GM21447 (cell line): ENCODE data around the gene PSD2.

Source experiments
- ATAC-seq: cut with Tn5 transposase; IDR thresholded peaks from one replicate; pipeline ENCODE4 v1.9.1; 2021; ENCODE audit not compliant: unreplicated experiment

PSD2 gene

DNA sequence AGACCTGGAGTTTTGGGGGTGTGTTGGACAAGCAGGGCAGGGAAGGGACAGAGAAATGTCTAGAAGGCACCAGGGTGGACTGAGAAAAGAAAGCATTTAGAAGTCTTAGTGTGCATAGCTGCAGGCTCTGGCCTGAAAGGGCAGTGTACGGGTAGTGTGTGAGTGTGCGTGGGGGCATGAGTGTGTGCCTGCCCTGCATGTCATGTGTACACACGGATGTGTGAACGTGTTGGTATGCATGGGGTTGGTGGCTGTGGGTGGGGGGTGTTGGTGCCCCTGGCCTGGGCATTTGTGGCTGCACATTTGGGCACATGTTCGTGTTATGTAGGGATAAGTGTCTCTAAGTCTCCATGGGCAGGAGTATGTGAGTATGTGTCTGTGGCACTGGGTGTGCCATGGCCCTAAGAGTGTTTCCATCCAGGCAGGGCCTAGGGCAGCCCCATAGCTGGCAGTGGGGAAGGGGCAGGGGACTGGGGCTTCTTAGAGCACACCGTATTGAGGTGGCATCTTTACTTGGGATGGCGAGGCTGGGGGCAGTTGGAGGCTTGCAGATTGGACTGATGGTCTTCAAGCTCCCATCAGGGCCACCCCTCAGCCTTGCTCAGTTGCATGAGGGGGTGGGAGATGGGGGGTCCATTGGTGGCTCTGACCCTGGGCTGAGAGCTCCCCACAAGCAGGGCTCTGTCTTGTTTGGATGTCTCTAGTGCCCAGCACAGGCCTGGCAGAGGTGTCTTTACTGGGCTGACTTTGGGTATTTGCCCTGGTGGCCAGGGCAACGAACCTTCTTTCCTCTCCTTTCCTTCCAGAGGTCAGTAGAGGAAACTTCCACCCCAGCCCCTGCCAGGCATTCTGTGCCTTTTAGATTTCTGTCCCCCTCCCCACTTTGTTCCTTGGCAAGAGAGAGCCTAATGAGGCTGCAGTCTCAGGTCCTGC lies 15.0 kb downstream of the PSD2 start:
- ATAC-seq: no peak

DNA sequence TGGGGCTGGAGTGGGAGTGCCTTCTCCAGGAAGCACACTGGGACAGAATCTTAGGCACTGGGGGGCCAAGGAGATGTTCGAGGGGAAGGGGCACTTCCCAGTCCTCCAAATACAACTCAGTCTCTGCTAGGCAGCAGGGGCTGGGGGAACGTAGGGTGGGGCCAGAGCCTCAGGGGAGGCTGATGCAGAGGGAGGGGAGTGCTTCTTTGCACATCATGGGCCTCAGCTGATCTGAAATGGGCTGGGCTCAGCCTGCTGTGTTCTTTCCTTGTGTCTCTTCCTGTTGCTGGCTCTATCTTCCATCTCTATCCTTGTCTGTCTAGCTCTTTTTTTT lies 15.6 kb downstream of the PSD2 start:
- no peak for ATAC-seq

DNA sequence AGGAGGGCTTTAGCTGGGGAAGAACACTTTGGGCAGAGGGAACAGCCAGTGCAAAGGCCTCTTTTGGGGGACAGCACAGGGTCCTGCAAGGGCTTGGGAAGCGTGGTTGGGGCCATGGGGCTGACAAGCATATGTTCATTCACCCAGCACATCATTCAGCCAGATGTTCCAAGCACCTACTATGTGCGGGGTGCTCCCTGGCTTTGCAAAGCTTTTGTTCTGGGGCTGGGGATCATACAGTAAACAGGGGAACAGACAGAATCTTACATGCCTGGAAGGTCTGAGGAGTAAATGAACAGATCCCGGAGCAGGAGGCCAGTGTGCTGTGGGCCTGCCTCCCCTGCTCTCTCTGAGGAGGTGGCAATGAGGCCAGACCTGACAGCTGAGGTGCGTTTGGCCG lies 16.7 kb downstream of the PSD2 start:
- no peak for ATAC-seq

DNA sequence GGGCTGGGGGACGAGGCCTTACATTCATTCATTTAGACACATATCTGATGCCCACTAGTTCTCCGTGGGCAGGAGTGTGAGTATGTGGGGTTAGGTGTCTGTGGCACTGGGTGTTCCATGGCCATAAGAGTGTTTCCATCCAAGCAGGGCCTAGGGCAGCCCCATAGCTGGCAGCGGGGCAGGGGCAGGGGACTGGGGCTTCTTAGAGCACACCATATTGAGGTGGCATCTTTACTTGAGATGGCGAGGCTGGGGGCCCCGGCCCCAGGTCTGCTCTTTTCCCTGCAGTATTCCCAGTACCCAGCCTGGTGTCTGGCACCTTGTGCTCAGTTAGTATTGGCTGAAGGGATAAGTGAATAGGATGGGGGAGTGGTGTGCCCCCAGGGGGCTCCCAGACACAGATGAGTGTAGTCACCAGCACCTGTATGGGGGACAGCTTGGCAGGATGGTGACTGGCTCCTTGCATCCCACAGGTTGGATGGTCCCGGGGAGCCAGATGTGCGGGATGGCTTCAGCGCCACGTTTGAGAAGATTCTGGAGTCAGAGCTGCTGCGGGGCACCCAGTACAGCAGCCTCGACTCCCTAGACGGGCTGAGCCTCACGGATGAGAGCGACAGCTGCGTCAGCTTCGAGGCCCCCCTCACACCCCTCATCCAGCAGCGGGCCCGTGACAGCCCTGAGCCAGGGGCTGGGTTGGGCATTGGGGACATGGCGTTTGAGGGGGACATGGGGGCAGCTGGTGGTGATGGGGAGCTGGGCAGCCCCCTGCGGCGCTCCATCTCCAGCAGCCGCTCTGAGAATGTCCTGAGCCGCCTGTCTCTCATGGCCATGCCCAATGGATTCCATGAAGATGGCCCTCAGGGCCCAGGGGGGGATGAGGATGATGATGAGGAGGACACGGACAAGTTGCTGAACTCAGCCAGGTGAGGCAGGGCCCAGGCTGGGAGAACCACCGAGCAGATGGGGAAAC lies 17.5 kb downstream of the PSD2 start:
- no peak for ATAC-seq

DNA sequence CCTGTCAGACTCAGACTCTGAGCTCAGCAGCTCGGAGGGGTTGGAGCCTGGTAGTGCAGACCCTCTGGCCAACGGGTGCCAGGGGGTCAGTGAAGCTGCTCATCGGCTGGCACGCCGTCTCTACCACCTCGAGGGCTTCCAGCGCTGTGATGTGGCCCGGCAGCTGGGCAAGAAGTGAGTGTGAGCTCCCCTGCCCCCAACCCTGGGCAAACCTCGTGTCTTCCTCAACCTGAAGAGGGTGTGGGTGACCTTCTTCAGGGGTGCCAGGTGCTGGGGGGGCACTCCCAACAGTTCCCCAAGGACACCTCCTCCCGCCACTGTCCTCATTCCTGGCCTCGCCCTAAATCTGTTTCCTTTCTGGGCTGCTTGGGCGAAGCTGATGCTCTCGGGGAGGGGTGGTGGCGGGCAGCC lies 18.6 kb downstream of the PSD2 start:
- no peak for ATAC-seq

DNA sequence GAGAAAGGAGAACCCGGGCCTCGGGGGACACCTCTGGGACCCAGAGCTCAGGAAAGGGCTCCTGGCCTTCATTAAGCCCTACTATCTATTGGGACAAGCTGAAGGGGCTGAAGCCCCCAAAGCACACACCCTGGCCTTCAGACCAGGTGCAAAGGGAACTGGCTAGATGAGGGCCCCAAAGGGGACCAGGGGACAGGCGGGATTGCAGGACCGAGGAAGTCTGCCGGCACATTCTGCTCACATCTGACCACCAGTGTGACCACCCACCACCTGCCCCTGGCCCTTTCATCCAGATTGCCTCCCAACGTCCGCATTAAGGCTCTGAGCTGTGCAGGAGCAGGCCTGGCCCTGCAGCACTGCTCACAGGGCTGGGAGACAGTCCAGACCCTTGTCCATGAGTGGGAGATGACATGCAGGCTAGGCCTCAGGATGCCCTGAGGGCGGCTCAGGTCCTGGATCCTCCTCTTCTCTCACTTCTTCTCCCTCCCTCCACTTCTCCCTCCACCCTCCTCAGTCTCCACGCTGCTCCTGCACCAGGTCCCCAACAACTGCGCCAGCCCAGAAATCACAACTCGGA lies 19.2 kb downstream of the PSD2 start:
- no peak for ATAC-seq

DNA sequence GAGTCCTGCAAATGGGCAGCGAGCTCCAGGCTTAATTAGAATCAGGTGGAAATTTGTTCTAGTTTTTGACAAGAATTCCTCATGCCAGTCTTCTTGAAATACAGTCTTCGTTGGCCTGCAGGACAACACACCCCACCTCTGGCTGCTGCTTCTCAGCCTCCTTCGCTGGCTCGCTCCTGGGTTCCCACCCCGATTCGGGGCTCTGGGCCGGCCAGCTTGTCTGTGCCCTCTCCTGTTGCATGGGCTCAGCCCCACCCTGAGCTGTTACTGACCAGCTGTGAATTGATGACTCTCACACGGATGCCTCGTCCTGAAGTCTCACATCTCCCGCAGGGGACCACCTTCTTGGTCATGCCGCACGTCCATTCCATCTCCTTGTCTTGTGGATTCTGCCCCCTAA lies 21.0 kb downstream of the PSD2 start:
- no peak for ATAC-seq

DNA sequence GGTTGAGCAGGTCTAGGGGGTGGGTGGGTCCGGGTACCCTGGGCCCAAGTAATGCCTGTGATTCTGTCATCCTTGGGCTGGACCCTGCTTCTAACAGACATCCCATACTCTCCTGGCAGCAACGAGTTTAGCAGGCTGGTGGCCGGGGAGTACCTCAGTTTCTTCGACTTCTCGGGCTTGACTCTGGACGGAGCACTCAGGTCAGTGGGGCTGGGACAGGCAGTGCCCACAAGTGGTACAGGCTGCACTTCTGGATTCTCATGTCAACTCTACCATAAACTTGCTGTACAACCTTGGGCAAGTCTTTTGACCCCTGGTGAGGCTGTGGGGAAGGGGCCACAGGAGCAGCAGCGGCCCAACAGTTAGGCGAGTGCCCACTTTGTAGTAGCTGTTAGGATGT lies 21.8 kb downstream of the PSD2 start:
- no peak for ATAC-seq

DNA sequence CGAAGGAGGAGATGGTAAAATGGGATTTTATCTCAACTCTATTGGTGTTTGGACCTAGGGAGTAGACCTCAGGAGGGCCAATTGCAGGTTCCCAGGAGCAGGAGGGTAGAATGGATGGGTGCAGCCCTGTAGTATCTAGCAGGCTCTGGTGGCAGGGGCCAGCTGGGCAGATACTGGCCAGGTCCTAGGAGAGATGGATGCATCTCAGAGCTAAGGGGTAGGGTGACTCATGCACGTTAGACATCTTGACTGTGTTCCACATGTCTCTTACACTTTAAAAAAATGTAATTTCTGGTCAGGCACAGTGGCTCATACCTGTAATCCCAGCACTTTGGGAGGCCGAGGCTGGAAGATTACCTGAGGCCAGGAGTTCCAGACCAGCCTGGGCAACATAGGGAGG lies 22.4 kb downstream of the PSD2 start:
- no peak for ATAC-seq

DNA sequence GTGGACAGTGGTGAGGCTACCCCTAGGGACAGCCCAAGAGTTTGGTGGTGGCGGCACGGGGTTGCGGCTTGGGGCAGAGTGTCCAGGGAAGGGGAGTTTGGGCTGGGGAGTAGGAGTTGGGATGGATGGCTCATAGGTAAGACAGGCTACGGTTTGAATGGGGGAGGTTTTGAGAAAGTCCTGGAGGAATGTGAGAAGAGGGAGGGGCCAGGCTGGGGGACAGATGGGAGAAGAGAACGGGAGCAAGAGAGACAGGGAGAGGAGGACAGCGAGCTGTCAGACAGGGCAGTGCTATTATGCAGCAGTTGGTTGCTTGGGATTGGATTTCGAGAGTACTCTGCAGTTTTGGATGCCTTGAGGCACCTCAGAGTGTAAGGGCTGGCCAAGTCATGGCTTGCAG lies 24.5 kb downstream of the PSD2 start:
- no peak for ATAC-seq

DNA sequence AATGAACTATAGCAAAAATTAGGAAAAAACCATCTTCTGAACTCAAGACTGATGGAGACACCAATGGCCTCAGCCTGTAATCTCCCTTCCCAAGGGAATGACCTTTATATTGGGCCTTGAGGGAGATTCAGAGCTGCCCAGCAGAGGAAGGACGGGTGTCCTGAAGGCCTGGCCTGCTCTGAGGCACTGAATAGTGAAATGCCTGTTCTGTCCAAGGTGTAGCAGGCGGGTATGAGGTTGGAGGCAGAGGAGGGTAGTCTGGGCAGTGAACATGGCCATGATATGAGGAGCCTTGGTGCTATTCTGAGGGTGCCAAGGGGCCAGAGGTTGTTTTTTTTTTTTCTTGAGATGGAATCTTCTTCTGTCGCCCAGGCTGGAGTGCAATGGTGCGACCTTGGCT lies 25.0 kb downstream of the PSD2 start:
- no peak for ATAC-seq

DNA sequence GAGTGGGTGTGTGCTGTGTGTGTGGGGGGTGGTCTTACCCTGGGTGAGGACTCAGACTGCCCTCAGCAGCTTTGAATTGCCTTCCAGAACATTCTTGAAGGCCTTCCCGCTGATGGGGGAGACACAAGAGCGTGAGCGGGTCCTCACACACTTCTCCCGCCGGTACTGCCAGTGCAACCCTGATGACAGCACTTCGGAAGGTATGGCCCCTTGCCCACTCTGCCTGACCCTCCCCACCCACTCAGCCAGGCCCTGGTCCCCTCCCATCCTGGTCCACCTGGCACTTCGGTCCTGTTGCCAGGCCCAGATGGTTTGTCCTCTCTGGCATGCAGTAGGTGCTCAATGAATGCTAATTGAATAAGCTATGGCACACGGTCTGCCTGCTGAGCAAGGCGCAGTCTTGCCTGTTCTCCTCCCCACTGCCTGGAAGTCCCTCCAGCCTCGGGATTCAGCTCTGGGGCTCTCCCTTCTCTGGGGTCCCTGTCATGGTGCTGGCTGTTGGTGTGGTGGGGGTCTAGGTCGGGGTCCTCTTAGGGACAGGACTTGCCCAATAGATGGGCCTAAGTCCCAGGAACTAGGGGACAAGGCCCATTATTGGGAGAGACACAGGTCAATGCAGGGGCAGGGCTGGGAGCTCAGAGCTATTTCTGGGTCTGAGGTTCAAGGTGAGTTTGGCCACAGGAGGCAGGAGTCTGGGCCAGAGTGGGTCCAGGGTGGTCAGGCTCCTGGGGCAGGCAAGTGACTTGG lies 26.4 kb downstream of the PSD2 start:
- ATAC-seq: no peak

DNA sequence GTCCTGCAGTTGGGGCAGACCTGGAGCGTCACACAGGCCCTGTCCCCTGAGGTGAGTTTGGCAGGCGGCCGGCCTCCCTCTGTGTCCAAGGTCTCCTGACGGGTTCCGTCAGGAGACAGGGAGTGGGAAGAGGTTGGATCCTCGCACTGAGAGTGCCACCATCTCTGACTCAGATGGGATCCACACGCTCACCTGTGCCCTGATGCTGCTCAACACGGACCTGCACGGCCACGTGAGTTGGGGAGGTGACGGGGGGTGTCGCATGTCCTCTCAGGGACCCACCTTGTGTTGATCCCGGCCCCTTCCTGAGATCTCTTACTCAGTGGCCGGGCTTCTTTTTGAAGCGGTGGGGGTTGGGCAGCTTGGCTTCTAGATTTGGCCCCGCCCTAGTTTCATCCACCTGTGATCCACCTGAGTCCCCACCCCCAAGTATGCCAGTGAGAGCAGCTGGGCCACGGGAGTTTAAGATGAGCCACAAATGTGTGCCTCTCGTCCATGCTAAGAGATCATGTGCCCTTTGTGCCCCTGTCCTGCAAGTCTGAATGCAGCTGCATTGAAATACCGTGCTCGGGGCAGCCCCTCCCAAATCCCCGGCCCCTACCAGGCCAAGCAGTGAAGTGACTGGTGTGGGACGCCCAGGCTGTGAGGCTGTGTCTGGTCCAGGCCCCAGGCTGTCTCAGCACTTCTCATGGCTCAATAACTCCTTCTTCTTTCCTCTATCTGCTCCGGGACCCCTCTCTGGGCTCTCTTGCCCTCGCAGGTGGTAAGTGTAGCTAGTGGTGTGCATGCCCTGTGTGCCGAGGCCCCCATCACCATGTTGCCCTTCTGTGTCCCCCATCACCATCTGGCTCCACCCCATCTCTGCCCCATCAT lies 27.2 kb downstream of the PSD2 start:
- ATAC-seq: no peak

DNA sequence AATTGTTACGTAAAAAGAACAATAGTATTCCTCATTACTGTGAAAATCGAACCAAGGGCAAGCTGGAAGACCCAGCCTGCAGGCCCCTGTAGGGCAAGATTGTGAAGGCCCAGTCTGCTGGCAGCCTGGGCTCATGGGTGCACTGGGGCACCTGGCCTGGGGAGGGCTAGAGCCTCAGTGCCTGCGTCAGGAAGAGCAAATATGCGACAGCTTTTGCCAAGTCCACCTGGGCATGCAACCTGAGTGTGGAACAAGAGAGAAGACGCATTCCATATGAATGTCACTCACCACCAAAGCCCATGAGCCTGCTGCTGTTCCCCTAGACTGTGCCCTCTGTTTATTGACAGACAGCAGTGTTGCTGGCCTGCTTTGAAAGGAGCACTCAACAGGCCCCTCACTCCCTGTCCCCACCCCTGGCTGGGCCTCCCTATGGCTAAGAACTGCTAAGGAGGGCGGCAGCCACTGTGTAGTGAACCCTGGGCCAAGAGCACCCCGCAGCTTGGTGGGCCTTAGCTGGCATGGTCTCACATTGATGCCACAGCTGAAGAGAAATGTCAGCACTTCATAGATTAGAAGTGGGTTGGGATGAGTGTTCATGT lies 28.2 kb downstream of the PSD2 start:
- ATAC-seq: no peak

DNA sequence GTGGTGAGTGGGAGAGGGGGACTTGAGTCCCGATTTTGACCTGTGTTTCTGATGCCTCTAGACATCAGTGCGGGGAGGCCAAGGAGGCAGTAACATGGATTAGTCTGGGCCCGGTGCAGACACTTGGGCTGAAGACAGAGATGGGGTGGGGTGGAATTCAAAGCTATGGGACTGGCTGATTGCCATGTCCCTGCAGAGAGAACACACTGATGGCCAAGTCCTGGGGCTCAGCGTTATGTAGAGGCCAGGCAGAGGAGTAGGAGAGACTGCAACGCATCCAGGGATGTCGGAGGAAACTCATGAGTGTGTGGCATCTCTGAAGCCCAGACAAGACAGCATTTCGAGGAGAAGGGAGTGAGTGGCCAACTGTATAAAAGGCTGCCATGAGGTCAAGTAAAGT lies 30.1 kb downstream of the PSD2 start:
- ATAC-seq: no peak

DNA sequence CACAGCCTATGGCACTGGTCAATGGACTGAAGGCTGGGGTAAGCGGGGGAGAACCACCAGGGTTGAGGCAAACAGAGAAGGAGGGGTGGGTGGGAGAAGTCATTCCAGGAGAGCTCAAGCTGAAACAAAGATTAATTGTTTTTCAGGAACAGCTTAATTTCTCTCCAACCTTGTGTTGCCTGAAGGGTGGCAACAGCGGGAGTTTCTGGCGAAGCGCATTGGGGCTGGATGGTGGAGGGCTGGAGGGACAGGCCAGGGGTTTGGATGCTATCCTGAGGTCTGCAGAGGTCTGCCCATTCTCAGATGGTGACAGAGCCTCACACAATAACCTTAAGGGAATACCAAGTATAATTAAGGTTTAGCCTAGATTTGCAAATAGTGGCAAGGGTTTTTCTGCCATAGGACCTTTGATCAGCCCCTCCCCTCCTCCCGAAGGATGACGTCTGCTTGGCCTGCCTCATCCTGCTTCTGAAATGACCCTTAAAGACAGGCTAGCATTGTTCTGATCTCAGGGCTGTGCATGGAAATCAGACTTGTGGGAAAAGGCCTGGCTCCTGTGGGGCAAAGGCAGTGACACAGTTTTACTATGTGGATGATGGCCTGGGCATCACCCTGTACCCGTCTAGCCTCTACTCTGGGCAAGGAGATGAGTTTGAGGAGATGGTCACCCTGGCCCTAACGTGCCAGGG lies 32.7 kb downstream of the PSD2 start:
- no peak for ATAC-seq

DNA sequence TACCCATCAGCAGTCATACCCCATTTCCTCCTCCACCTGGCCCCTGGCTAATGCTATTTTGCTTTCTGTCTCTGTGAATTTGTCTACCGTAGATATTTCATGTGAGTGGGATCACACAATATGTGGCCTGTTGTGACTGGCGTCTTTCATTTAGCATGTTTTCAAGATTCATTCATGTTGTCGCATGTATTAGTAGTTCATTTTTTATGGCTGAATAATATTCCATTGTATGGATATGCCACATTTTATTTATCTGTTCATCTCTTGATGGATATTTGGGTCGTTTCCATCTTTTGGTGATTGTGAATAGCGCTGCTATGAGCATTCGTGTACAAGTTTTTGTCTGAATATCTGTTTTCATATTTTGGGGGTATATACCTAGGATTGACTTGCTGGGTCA lies 33.9 kb downstream of the PSD2 start:
- ATAC-seq: no peak

DNA sequence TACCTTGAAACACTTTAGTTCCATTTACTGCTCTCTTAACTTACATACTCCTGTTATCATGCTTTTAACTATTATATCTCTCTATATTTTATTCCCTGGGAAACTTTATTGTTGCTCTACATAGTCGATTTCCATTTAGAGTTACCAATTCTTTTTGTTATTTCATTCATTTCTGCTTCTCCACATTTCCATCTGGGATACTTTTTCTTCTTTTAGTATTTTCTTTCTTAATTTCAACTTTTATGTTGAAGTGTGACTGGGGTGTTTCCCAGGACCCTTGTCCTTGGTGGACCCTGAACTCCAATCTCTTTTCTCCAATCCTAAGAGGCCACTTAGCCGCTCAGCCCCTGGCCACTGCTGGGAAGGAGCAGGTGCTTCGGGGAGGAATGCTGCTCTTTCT lies 36.0 kb downstream of the PSD2 start:
- no peak for ATAC-seq

DNA sequence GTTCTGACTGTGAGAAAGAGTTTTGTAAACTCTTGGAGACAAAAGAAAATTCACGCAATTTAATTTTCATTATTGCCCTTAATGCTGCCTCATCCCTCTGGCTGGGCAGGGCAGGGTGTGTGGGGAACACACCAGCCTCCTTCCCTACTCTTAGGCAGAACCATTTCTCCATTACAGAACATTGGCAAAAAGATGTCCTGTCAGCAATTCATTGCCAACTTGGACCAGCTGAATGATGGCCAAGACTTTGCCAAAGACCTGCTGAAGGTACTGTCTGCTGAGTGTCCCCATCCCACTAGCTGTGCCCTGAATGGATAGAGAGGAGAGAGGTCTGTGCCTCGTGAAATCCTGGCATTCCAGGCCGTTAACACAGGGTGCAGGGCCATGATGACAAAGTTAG lies 37.9 kb downstream of the PSD2 start:
- no peak for ATAC-seq
